HAP-1 (cell line): ENCODE measurements around the gene TLE3.

Experiments
- DNase-seq, 2 experiments: peaks; one replicate each; pipeline ENCODE4 v3.0.0-alpha.2; 2016 to 2020; ENCODE audit warnings: low spot score in 2 of 2
- H3K27me3 ChIP-seq: fragments of 250-450 bp; sonication (Bioruptor Pico); 2 replicates; pipeline ENCODE4 v1.5.1; 2020; ENCODE audit warnings: low read depth, mild to moderate bottlenecking, moderate library complexity
- H3K36me3 ChIP-seq: fragments of 250-450 bp; sonication (Bioruptor Pico); replicated peaks from 2 replicates; pipeline ENCODE4 v1.5.1; 2020; ENCODE audit warnings: mild to moderate bottlenecking
- H3K4me1 ChIP-seq: fragments of 250-450 bp; sonication (Bioruptor Pico); 2 replicates; pipeline ENCODE4 v1.5.1; 2020; ENCODE audit warnings: mild to moderate bottlenecking
- H3K4me3 ChIP-seq: fragments of 250-450 bp; sonication (Bioruptor Pico); 2 replicates; pipeline ENCODE4 v1.5.1; 2020; ENCODE audit warnings: mild to moderate bottlenecking, moderate library complexity
- H3K9me3 ChIP-seq: fragments of 250-450 bp; sonication (Bioruptor Pico); 2 replicates; pipeline ENCODE4 v1.5.1; 2020; ENCODE audit warnings: mild to moderate bottlenecking, moderate library complexity
- in situ Hi-C: fragments of 300-500 bp; cut with MboI; formaldehyde crosslinking; loops from 3 replicates; pipeline ENCODE4 v1.14.3; 2020; ENCODE audit warnings: low sequenced_read_pairs, inconsistent platforms, mixed read lengths

The TLE3 gene

DNA sequence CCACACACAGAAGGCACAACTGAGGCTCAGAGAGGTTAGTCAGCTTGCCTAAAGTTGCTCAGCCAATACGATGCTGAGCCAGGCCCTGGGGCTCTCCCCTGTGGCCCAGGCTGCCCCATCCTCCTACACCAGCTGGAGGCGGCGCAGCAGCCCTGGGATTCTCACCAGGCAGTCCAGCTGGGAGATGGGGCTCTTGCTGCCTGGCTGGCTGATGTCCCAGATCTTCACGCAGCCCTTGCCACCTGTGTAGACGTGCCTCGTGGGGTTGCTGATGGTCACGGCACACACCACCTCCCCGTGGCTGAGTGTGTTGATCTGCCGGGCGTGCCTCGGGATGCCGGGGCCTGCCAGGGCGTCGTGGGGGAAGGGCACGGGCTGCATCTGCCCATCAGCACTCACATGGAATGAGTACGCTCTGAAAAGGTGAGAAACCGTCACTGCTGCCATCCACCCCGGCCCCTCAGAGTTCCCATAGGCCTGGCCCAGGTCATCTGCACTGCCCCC is 42.8 kb downstream of the TLE3 start:
- no peak overlapping the region for H3K4me3 ChIP-seq
- no peaks in the 10 kb centered on the region for H3K4me1 ChIP-seq
- no peak for DNase-seq
- H3K9me3 ChIP-seq, result no peaks in the 10 kb centered on the region
- in situ Hi-C loops, result no loop called here
- H3K27me3 ChIP-seq, result no peaks in the 10 kb centered on the region
- peaks cover 99% of the 10 kb centered on the region for H3K36me3 ChIP-seq

DNA sequence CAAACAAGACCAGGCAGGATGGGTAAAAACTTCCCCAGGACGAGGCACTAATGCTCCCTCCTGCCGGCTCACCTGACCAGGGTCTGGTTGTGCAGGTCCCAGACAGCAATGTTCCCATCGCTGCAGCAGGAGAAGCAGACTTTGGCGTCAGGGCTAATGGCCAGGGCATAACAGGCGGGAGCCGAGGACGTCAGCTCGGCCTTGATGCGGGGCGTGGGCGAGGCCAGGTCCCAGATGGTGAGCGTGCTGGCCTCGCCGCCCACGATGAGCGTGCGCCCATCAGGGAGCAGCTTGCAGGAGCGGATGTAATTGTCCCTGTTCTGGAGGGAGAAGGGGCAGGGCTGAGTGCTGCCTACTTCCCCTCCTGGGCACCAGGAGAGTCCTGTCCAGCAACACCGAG is 43.4 kb downstream of the TLE3 start:
- Histone ChIP-seq H3K4me3 (no peak overlapping the region), H3K36me3 (peaks cover 99% of the 10 kb centered on the region), H3K27me3 (no peaks in the 10 kb centered on the region), H3K9me3 (no peaks in the 10 kb centered on the region), H3K4me1 (no peaks in the 10 kb centered on the region)
- in situ Hi-C loops, result no loop called here
- no peak for DNase-seq

DNA sequence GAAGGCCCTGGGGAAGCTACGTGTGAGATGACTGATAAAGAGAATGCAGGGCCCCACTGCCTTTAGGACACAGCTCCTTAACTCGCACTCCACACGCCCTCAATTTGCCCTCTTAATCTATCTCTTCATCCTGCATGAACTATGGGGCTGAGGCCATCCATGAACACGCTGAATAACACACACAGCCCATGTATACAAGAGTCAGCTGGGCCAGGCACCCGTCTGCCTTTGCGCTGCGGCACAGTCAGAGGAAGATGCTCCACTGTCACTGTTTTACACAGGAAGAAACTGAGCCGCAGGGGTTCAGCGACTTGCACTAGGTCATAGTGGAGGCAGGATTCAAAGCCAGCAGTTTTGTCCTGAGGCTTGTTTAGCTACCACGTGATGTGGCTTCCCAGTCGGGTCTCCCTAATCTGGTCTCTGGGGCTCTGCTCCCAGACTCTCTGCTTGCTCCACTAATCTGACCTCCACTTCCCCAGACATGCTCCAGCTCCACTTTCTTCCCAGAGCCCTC is 43.9 kb downstream of the TLE3 start:
- H3K27me3 ChIP-seq, result no peaks in the 10 kb centered on the region
- H3K4me3 ChIP-seq, result no peak overlapping the region
- no peaks in the 10 kb centered on the region for H3K4me1 ChIP-seq
- no peak for DNase-seq
- no peaks in the 10 kb centered on the region for H3K9me3 ChIP-seq
- in situ Hi-C loops, result no loop called here
- H3K36me3 ChIP-seq, result peaks cover 96% of the 10 kb centered on the region

DNA sequence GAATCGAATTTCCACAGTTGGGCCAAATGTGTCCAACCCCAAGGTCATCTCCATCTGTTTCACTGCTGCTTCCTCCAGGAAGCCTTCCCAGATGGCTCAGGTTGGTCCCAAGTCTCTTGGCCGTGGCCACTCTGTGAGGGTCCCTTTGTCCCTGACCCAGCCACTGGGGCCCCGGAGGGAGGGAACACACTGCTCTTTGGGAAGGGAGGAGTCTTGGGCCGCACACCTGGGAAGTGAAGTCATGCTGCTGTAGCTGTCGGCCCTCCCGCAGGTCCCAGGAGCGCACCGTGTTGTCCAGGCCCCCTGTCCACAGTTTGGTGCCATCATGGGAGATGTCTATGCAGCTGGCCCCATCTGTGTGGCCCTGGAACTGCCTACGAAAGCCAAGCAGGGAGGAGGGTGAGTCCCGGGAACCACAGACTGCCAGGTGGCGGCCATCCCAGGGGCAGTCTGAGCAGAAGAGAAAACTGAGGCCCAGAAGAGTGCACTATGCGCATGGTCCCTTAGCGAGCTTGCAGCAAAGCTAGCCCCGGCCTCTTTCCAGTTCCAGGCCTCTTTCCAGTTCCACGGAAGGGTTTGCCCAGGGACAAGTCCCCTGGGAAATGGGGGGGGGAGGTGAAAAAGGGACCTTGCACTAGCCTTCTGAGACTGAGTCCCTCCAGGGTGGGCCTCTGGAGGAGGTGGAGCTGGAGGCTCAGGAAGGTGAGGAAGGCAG is 44.6 kb downstream of the TLE3 start:
- no peaks in the 10 kb centered on the region for H3K27me3 ChIP-seq
- in situ Hi-C loops, result no loop called here
- no peak for DNase-seq
- H3K4me3 ChIP-seq, result no peak overlapping the region
- H3K36me3 ChIP-seq, result peaks cover 95% of the 10 kb centered on the region
- H3K9me3 ChIP-seq, result no peaks in the 10 kb centered on the region
- H3K4me1 ChIP-seq, result no peaks in the 10 kb centered on the region

DNA sequence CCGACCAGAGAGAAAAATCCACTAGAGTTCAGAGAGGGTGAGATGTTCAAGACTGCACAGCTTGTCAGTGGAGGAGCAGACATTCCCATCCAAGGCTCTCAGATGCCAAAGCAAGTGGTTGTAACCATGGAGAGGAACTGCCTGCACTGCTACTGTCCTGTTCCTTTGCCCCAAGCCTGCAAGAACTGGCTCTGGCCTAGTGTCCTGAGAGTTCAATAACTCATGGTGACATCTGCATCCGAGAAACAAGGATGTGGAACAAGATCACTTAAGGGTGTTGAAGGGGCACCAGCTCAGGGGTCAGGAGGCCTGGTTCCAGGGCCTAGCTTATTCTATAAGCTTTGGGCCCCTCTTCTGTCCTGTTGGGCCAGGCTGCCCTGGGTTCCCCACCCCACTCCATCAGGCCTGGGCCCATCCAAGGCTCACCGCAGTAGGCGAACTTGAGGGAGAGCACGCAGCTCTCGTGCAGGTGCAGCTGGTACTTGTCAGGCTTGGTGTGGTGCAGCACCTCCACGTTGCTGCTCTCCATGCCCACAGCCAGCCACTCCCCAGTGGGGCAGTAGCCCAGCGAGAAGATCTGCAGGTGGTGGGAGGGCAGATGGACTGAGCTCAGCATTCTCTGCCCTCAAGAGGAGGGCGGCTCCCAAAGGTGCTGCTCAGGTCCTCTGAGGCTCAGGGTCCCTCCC is 45.6 kb downstream of the TLE3 start:
- H3K27me3 ChIP-seq, result no peaks in the 10 kb centered on the region
- H3K9me3 ChIP-seq, result no peaks in the 10 kb centered on the region
- DNase-seq, result no peak
- no peaks in the 10 kb centered on the region for H3K4me1 ChIP-seq
- no peak overlapping the region for H3K4me3 ChIP-seq
- in situ Hi-C loops, result no loop called here
- peaks cover 95% of the 10 kb centered on the region for H3K36me3 ChIP-seq

DNA sequence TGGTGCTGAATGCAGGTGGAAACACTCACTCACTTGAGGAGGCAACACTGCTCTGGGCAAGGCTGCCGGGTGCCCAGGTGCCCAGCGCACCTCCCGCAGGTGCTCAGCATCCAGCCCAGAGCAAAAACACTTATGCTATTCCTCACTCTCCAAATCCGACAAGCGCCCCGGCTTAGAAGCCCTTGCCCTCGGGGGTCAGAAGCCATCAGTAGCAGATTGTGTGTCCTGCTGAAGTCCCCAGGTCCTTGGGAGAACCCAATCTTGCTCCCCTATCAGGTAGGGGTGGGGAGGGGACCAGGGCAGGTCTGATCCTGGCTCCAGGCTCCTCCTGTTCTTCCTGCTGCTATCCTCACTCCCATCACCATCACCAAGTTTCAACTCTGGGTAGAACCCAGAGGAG is 46.7 kb downstream of the TLE3 start:
- in situ Hi-C loops, result no loop called here

DNA sequence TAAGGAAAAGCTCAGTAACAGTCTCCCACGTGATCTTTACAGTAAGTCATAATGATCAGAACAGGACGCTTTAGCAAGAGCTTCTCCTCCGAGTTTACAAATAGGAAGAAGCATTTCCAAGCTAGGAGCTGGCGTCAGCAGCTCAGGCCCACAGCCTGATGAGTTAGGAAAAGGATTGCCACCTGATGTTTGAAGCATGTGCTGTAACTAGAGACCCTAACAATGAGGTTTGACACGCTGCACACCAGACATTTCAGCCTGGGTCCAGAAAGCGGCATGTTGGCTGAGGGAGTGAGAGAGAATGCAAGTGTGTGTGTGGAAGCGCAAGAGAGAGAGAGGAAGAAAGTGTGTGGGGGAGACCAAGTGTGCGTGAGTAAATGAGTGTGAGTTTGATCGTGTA is 47.3 kb downstream of the TLE3 start:
- in situ Hi-C loops, result no loop called here
- DNase-seq, result no peak
- Histone ChIP-seq H3K4me1 (no peaks in the 10 kb centered on the region), H3K4me3 (no peak overlapping the region), H3K36me3 (peaks cover 79% of the 10 kb centered on the region), H3K27me3 (no peaks in the 10 kb centered on the region), H3K9me3 (no peaks in the 10 kb centered on the region)

More for the DNA sequence above, 46.7 kb downstream of the TLE3 start:
- H3K9me3 ChIP-seq, result no peaks in the 10 kb centered on the region
- no peaks in the 10 kb centered on the region for H3K4me1 ChIP-seq
- H3K27me3 ChIP-seq, result no peaks in the 10 kb centered on the region
- DNase-seq, result no peak
- no peak overlapping the region for H3K4me3 ChIP-seq
- peaks cover 84% of the 10 kb centered on the region for H3K36me3 ChIP-seq

DNA sequence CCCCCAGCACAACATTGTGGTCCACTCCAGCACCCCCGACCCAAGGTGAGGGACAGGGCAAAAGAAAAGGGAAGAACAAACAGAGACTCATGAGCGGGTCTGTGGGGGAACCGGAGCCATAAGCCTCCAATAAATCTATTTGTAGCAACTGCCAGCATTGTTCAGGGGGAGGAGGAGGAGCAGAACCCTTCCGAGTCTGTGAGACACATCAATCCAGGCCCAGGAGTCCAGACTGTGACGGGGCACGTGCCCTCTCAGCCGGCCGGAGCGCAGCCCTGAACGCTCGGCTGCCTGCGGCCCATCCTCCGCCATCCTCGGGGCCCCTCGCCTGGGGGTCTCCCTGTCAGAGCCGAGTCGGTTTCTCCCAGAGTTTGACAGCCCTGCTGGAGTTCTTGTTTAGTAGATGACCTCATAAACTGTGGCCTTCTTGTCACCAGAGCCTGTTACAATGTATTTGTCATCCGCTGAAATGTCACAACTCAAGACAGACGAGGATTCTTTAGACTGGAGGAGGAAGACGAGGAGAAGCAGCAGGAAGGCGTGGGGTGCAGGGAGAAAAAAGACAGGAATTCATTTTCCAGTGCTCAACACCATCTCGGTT is 47.9 kb downstream of the TLE3 start:
- no peak for DNase-seq
- peaks cover 72% of the 10 kb centered on the region for H3K36me3 ChIP-seq
- no peaks in the 10 kb centered on the region for H3K9me3 ChIP-seq
- H3K4me3 ChIP-seq, result no peak overlapping the region
- in situ Hi-C loops, result no loop called here
- H3K4me1 ChIP-seq, result no peaks in the 10 kb centered on the region
- H3K27me3 ChIP-seq, result no peaks in the 10 kb centered on the region

DNA sequence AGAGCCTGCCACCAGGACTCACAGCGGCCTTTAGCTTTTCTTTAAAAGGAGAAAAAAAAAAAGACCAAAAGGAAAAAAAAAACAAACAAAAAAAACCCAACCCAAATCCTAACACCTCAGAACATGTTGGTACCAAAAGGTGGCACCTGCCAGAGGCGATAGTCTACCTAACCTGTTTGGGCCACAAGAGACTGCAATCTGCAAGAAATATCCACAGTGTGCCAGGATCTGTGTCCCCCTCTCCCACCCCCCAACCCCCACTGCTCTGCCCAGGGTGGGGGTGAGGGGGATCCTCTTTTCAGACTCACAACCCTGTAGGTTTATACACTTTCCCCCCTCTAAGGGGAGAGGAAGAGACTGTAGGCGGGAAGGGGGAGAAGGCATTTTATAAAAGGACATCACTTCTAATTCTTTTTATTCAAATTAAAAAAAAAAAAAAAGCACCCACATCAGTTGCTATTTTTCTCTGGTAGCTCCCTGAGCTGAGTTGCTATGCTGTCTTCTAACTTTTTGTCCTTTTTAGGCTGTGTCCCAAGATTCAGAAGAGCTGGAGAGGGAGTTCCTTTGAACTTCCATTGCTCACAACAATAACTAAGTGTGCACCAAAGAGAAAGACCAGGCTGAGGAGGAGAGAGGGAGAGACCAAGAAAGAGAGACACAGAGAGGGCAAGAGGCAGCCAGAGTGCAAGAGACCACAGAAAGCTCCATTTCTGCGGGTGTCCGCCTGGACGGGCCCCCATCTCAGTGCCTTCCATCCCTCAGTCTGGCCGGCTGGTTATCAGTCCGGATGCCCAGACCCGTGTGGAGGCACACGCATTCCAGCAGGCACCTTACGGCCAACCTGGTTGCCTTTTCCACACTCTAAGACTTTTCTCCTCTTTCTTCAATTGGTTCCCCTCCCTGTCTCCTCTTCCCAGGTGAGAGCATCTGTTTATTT is 48.9 kb downstream of the TLE3 start:
- H3K36me3 ChIP-seq, result peaks cover 63% of the 10 kb centered on the region
- in situ Hi-C loops, result no loop called here
- no peaks in the 10 kb centered on the region for H3K27me3 ChIP-seq

DNA sequence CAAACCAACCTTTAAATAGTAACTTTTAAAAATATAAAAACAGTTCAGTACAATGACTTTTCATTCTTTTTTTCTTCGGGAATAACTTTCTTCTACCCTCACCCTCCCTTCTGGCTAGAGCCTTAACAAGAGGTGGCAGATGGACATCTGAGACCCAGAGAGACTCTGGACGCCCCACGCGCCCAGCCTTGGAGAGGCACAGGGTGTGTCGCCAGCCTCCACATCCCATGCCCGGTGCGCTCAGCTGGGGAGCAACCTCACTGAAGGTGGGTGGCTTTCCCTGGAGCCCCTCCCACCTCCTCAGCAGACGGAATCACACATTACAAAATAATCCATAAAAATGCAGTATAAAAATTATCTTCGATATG is 49.5 kb downstream of the TLE3 start:
- Histone ChIP-seq H3K36me3 (peaks cover 56% of the 10 kb centered on the region), H3K4me1 (no peaks in the 10 kb centered on the region), H3K27me3 (no peaks in the 10 kb centered on the region), H3K4me3 (no peak overlapping the region), H3K9me3 (no peaks in the 10 kb centered on the region)
- in situ Hi-C loops, result no loop called here
- no peak for DNase-seq

More for the DNA sequence above, 48.9 kb downstream of the TLE3 start:
- no peaks in the 10 kb centered on the region for H3K4me1 ChIP-seq
- H3K9me3 ChIP-seq, result no peaks in the 10 kb centered on the region
- no peak for DNase-seq
- H3K4me3 ChIP-seq, result no peak overlapping the region

DNA sequence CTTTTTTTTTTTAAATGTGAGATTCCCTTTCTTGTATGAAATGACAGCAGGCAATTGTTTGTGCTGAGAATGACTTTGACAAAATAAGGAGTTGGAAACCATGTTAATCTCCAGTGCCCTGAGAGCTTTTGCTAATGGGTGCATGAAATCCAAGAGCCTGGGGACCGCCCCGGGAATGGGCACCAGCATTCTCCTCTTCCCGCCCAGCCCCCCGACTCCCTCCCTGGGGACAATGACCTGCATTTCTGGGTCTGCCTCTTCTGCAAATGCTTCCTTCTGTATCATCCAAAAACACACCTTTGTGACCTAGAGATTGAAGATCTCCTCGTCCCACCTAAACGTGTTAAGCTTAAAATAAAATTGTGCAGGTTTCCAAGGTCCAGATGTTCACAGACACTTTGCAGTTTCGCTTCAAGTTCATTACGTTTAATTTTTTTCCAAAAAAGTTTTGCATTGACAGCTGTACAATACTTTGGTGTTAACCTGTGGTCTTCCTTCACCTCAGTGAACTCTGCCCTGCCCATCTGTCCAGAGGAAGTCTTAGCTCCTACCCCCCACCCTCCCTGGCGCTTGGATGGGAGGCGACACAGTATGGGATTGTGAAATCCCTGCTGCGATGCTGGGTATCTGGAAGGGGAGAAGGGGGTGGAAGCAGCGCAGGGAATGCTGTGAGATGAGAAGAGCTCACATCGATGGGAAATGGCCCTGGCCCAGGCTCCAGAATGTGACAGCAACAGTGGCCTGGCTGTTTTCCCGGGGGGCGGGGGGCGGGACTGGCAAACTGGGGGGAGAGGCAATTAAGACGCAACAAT is 50.1 kb downstream of the TLE3 start:
- Histone ChIP-seq H3K4me1 (no peaks in the 10 kb centered on the region), H3K27me3 (no peaks in the 10 kb centered on the region), H3K4me3 (no peak overlapping the region), H3K36me3 (peaks cover 50% of the 10 kb centered on the region), H3K9me3 (no peaks in the 10 kb centered on the region)
- DNase-seq, result no peak
- in situ Hi-C loops, result no loop called here

DNA sequence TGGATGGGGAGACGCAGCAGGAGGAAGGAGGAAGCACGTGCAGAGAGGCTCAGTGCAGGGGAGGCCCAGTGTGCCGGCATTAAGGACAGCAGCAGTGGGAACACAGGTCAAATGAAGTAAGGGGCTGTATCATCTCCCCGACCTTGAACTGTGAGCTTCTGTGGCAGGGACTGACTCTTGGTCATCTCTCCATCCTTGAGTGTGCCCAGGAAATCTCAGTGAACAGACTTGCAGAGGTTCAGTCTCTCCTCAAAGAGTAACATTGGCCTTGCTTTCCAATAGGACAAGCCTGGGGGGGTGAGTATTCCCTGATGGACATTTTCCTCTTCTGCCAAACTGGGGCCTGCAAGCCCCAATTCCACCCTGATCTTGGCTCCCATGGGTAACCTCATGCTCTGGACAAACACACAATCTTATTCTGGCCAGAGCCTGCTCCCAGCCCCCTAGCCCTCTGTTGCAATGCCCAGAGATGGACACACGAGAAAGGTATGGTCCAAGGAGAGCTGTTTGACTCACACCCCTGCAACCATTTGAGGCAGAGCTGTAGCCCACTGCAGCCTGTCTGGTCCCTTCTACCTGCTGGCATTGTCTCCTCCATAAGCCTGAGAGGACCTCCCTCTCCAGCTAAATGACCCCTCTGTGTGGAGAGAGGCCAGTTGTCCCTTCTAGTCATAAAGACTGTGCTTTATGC is 50.9 kb downstream of the TLE3 start:
- no peaks in the 10 kb centered on the region for H3K27me3 ChIP-seq
- H3K36me3 ChIP-seq, result peaks cover 44% of the 10 kb centered on the region
- H3K9me3 ChIP-seq, result no peaks in the 10 kb centered on the region
- no peak for DNase-seq
- H3K4me1 ChIP-seq, result no peaks in the 10 kb centered on the region
- in situ Hi-C loops, result no loop called here
- no peak overlapping the region for H3K4me3 ChIP-seq
